HepG2 (cell line): Measurements from ENCODE around the gene MORN5. TPM values are rescaled to one million over a fixed set of nuclear protein-coding genes. Genes with fewer than 3 reads are reported as not detected.

Source experiments
- ATAC-seq: fragments of 200-7000 bp; cut with Tn5 transposase; 3 replicates; pipeline ENCODE4 v1.9.1; 2020; ENCODE audit warnings: mild to moderate bottlenecking, moderate library complexity
- BruUV-seq: library from RNA; stranded (reverse); fragments of 400-500 nt; replicated peaks from 2 replicates; lab custom pipeline; 2021; lab: Mats Ljungman, UMichigan
- CTCF ChIA-PET: fragments of 300-600 bp; formaldehyde crosslinking; extraction: SDS; loops from one replicate; lab custom pipeline; 2021; ENCODE audit warnings: low total read pairs, inconsistent platforms, low intra/inter-chr PET ratio; lab: Yijun Ruan, JAX
- POLR2A ChIA-PET: fragments of 350-600 bp; sonication (Branson Sonifier 250); formaldehyde crosslinking; loops from one replicate; lab custom pipeline; 2020; ENCODE audit warnings: antibody characterized with exemption, inconsistent platforms; lab: Yijun Ruan, JAX
- DNase-seq: peaks from one replicate; pipeline ENCODE4 v3.0.0-alpha.2; 2015; ENCODE audit warnings: low spot score
- FAIRE-seq: peaks from 3 replicates; lab custom pipeline; 2011; peaks lifted over from hg19 to GRCh38; lab: Jason Lieb, UNC
- H2AFZ ChIP-seq: one replicate; pipeline ENCODE4 v1.6.1; 2011; ENCODE audit warnings: low read length, inconsistent platforms
- H3K27ac ChIP-seq: fragments of 300-600 bp; 3 replicates; pipeline ENCODE4 v1.8.0; 2011; ENCODE audit warnings: mixed run types, mild to moderate bottlenecking, mixed read lengths, low read length, inconsistent platforms; ENCODE audit not compliant: insufficient read depth; ENCODE audit errors: extremely low read length
- H3K27me3 ChIP-seq, 2 experiments: fragments of 200-600 bp in 1 of 2; 2 replicates in 1 of 2; 3 replicates in 1 of 2; pipeline versions ENCODE4 v1.6.0 to v1.8.0; 2011; ENCODE audit warnings: low read length in 2 of 2, mild to moderate bottlenecking in 2 of 2, moderate library complexity in 2 of 2, inconsistent platforms in 1 of 2; ENCODE audit not compliant: insufficient read depth in 2 of 2, control insufficient read depth in 1 of 2
- H3K36me3 ChIP-seq, 2 experiments: fragments of 200-600 bp in 1 of 2; replicated peaks in 1 of 2; 2 replicates in 1 of 2; 3 replicates in 1 of 2; pipeline versions ENCODE4 v1.5.1 to v1.8.0; 2011; ENCODE audit warnings: low read length in 2 of 2, inconsistent platforms in 1 of 2; ENCODE audit not compliant: insufficient read depth in 2 of 2, control insufficient read depth in 1 of 2
- H3K4me1 ChIP-seq: 2 replicates; pipeline ENCODE4 v1.5.1; 2012; ENCODE audit warnings: low read length, inconsistent platforms; ENCODE audit not compliant: insufficient read depth
- H3K4me2 ChIP-seq: 2 replicates; pipeline ENCODE4 v1.6.0; 2011; ENCODE audit warnings: low read depth, low read length, inconsistent platforms
- H3K4me3 ChIP-seq, 3 experiments: fragments of 200-600 bp in 1 of 3; sonication (generic), shearing (Covaris generic) in 1 of 3; replicated peaks in 1 of 3; 2 replicates each; pipeline ENCODE4 v1.5.1; 2011 to 2016; ENCODE audit warnings: low read length in 3 of 3, inconsistent platforms in 2 of 3, low read depth in 2 of 3, mild to moderate bottlenecking in 2 of 3, control low read depth in 1 of 3, mixed read lengths in 1 of 3; ENCODE audit not compliant: insufficient read depth in 1 of 3
- H3K79me2 ChIP-seq: one replicate; pipeline ENCODE4 v1.6.1; 2011; ENCODE audit warnings: low read length, inconsistent platforms; ENCODE audit not compliant: insufficient read depth
- H3K9ac ChIP-seq: 2 replicates; pipeline ENCODE4 v1.6.0; 2011; ENCODE audit warnings: mild to moderate bottlenecking, low read depth, low read length, inconsistent platforms; ENCODE audit not compliant: insufficient read depth
- H3K9me3 ChIP-seq: 2 replicates; pipeline ENCODE4 v1.5.1; 2012; ENCODE audit warnings: mild to moderate bottlenecking, low read length
- H4K20me1 ChIP-seq: 2 replicates; pipeline ENCODE4 v1.6.0; 2011; ENCODE audit warnings: inconsistent platforms, mild to moderate bottlenecking, low read length, moderate library complexity; ENCODE audit not compliant: insufficient read depth
- GTF3A ChIP-seq: sonication (generic); formaldehyde crosslinking; conservative IDR thresholded peaks from 2 replicates; pipeline ENCODE4 v1.4.0; 2020; ENCODE audit warnings: mild to moderate bottlenecking, missing genetic modification reagents
- NFRKB ChIP-seq: fragments of 450-650 bp; IDR thresholded peaks from 2 replicates; pipeline ENCODE4 v1.6.1; 2017
- NFYB ChIP-seq: sonication (generic); formaldehyde crosslinking; IDR thresholded peaks from 2 replicates; pipeline ENCODE4 v1.4.0; 2020; ENCODE audit warnings: missing genetic modification reagents
- SRY ChIP-seq: sonication (generic); formaldehyde crosslinking; IDR thresholded peaks from 2 replicates; pipeline ENCODE4 v1.8.0; 2022; ENCODE audit warnings: mild to moderate bottlenecking, missing genetic modification reagents
- ZNF383 ChIP-seq: sonication (generic); formaldehyde crosslinking; IDR thresholded peaks from 2 replicates; pipeline ENCODE4 v1.4.0; 2020; ENCODE audit warnings: missing genetic modification reagents, mild to moderate bottlenecking, borderline replicate concordance
- WGBS: methylation state at CpG from one replicate; pipeline ENCODE4 v1.1.6; 2017; ENCODE audit warnings: low lambda C conversion rate; 5-methylcytosine and 5-hydroxymethylcytosine counted together
- in situ Hi-C: cut with HindIII; loops from 2 replicates; pipeline ENCODE4 v1.10.0; 2017; ENCODE audit warnings: low pct_unique_long_range_greater_than_20kb; ENCODE audit not compliant: extremely low pct_ligation_motif_present
- intact Hi-C: fragments of 100-400 bp; cut with micrococcal nuclease; formaldehyde crosslinking; loops from one replicate; pipeline ENCODE4 v1.10.0; 2022; ENCODE audit not compliant: unreplicated experiment
- polyA plus RNA-seq, 8 experiments: library from polyadenylated mRNA; depleted of rRNA in 3 of 8; stranded (reverse) in 7 of 8; unstranded in 1 of 8; fragments of >200 nt; fragmentation: Illumina TruSeq in 4 of 8; extraction: Trizol in 4 of 8; gene quantifications; 2 replicates each; pipeline versions ENCODE4 v1.2.1 to v1.2.3, GENCODE V29; 2011 to 2016; ENCODE audit warnings: low read depth in 4 of 8, missing spikeins in 1 of 8, mixed read lengths in 1 of 8; ENCODE audit not compliant: insufficient read depth in 1 of 8
- total RNA-seq, 5 experiments: library from RNA; depleted of rRNA; stranded (reverse); fragments of >200 nt; fragmentation: Illumina TruSeq; extraction: Trizol; gene quantifications; 2 replicates each; pipeline ENCODE4 v1.2.3, GENCODE V29; 2016; ENCODE audit warnings: low read depth in 1 of 5
- TF ChIP-seq, protein P1 (sequence below): sonication (generic); formaldehyde crosslinking; conservative IDR thresholded peaks from 2 replicates; pipeline ENCODE4 v1.5.0; 2020; ENCODE audit warnings: missing genetic modification reagents
- TF ChIP-seq, protein P2 (sequence below): sonication (generic); formaldehyde crosslinking; IDR thresholded peaks from 2 replicates; pipeline ENCODE4 v1.4.0; 2020; ENCODE audit warnings: missing genetic modification reagents, mild to moderate bottlenecking, borderline replicate concordance
- TF ChIP-seq, protein P3 (sequence below): IDR thresholded peaks from 2 replicates; pipeline ENCODE4 v1.6.1; 2016; ENCODE audit warnings: low read depth
- TF ChIP-seq, protein P4 (sequence below): sonication (generic); formaldehyde crosslinking; IDR thresholded peaks from 2 replicates; pipeline ENCODE4 v1.9.0; 2021; ENCODE audit warnings: missing genetic modification reagents, borderline replicate concordance

The MORN5 gene
- total and polyA plus RNA-seq, 2 of the 13 experiments (the other 11 are each of a cell fraction or from before 2014, with no cell fraction given): not detected

DNA sequence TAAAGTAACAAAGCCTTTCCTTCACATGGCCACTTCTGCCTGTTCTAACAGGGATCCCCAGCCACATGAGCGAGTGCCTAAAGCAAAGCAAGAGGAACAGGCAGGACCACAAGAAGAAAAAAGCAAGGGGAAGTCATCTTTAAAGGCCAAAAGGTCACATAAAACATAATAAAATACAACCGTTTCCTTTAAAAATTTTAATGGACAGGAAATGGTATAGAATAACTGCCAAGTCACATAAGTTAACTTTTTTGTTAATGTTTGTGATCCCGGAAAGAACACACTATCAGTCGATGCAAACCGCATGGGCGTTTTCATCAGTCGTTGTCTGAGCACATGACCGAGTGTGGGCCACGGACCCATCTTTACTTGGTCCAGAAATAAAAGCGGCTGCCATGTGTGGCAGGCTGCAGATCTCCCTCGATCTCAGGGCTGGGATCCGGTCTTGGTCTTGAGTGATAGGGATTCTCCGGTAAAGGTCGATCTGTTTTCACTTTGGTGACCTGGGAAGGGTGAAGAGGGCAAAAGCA is 15.8 kb upstream of the MORN5 start:
- no peak overlapping the region for H3K27ac ChIP-seq
- no peak overlapping the region for H2AFZ ChIP-seq
- H3K9ac ChIP-seq: no peak overlapping the region
- H3K4me3 ChIP-seq: no peak overlapping the region
- no peaks in the 10 kb centered on the region for H4K20me1 ChIP-seq
- TF ChIP-seq, protein P1, sequence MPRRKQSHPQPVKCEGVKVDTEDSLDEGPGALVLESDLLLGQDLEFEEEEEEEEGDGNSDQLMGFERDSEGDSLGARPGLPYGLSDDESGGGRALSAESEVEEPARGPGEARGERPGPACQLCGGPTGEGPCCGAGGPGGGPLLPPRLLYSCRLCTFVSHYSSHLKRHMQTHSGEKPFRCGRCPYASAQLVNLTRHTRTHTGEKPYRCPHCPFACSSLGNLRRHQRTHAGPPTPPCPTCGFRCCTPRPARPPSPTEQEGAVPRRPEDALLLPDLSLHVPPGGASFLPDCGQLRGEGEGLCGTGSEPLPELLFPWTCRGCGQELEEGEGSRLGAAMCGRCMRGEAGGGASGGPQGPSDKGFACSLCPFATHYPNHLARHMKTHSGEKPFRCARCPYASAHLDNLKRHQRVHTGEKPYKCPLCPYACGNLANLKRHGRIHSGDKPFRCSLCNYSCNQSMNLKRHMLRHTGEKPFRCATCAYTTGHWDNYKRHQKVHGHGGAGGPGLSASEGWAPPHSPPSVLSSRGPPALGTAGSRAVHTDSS (CRISPR knock-in tag): no peak
- no peak for TF ChIP-seq NFRKB
- TF ChIP-seq GTF3A: no peak
- TF ChIP-seq, protein P2, sequence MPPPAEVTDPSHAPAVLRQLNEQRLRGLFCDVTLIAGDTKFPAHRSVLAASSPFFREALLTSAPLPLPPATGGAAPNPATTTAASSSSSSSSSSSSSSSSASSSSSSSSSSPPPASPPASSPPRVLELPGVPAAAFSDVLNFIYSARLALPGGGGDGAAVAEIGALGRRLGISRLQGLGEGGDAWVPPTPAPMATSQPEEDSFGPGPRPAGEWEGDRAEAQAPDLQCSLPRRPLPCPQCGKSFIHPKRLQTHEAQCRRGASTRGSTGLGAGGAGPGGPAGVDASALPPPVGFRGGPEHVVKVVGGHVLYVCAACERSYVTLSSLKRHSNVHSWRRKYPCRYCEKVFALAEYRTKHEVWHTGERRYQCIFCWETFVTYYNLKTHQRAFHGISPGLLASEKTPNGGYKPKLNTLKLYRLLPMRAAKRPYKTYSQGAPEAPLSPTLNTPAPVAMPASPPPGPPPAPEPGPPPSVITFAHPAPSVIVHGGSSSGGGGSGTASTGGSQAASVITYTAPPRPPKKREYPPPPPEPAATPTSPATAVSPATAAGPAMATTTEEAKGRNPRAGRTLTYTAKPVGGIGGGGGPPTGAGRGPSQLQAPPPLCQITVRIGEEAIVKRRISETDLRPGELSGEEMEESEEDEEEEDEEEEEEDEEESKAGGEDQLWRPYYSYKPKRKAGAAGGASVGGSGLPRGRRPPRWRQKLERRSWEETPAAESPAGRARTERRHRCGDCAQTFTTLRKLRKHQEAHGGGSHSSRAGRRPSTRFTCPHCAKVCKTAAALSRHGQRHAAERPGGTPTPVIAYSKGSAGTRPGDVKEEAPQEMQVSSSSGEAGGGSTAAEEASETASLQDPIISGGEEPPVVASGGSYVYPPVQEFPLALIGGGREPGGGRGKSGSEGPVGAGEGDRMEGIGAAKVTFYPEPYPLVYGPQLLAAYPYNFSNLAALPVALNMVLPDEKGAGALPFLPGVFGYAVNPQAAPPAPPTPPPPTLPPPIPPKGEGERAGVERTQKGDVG (CRISPR knock-in tag): no peak
- no peak for TF ChIP-seq ZNF383
- TF ChIP-seq, protein P3, sequence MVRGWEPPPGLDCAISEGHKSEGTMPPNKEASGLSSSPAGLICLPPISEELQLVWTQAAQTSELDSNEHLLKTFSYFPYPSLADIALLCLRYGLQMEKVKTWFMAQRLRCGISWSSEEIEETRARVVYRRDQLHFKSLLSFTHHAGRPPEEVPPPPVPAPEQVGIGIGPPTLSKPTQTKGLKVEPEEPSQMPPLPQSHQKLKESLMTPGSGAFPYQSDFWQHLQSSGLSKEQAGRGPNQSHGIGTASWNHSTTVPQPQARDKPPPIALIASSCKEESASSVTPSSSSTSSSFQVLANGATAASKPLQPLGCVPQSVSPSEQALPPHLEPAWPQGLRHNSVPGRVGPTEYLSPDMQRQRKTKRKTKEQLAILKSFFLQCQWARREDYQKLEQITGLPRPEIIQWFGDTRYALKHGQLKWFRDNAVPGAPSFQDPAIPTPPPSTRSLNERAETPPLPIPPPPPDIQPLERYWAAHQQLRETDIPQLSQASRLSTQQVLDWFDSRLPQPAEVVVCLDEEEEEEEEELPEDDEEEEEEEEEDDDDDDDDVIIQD (CRISPR knock-in tag): no peak
- TF ChIP-seq, protein P4, sequence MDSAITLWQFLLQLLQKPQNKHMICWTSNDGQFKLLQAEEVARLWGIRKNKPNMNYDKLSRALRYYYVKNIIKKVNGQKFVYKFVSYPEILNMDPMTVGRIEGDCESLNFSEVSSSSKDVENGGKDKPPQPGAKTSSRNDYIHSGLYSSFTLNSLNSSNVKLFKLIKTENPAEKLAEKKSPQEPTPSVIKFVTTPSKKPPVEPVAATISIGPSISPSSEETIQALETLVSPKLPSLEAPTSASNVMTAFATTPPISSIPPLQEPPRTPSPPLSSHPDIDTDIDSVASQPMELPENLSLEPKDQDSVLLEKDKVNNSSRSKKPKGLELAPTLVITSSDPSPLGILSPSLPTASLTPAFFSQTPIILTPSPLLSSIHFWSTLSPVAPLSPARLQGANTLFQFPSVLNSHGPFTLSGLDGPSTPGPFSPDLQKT (CRISPR knock-in tag): no peak
- no peak for TF ChIP-seq SRY (CRISPR knock-in tag)
- TF ChIP-seq NFYB (CRISPR knock-in tag): no peak
- no peaks in the 10 kb centered on the region for H3K27me3 ChIP-seq
- ChIA-PET CTCF (no interaction called here), POLR2A (no interaction called here)
- H3K4me2 ChIP-seq: no peak overlapping the region
- H3K9me3 ChIP-seq: no peaks in the 10 kb centered on the region
- DNase-seq: no peak
- intact Hi-C loops (no loop called here), in situ Hi-C loops (loop anchor here (5.0 kb wide), 1 partner anchor 58 kb away; no protein-coding TSS in a partner anchor)
- whole genome bisulfite sequencing: 91% methylated on average over 14 of the region's 14 CpGs
- peaks cover 3% of the 10 kb centered on the region for H3K79me2 ChIP-seq
- H3K36me3 ChIP-seq: peaks cover 12 to 43% of the 10 kb centered on the region in 2 experiments
- ATAC-seq: no peak
- peaks cover 42% of the 10 kb centered on the region for H3K4me1 ChIP-seq
- no peak for FAIRE-seq
- BruUV-seq: no TSS peak
